ENCODE results near the gene HYAL3.

The HYAL3 gene

GRCh38 chr3:50331364-50331907 lies 32.2 kb upstream of the HYAL3 start:
- H4K20me1 ChIP-seq (ENCODE audit: low read depth, low read length) = no peaks in the 10 kb centered on the region; the same call in 1 of the 2 replicates
- TF ChIP-seq EZH2phosphoT487 (conservative IDR thresholded peaks at IDR 0.05; ENCODE audit: low read length) = no peak
- TF ChIP-seq, protein P1, sequence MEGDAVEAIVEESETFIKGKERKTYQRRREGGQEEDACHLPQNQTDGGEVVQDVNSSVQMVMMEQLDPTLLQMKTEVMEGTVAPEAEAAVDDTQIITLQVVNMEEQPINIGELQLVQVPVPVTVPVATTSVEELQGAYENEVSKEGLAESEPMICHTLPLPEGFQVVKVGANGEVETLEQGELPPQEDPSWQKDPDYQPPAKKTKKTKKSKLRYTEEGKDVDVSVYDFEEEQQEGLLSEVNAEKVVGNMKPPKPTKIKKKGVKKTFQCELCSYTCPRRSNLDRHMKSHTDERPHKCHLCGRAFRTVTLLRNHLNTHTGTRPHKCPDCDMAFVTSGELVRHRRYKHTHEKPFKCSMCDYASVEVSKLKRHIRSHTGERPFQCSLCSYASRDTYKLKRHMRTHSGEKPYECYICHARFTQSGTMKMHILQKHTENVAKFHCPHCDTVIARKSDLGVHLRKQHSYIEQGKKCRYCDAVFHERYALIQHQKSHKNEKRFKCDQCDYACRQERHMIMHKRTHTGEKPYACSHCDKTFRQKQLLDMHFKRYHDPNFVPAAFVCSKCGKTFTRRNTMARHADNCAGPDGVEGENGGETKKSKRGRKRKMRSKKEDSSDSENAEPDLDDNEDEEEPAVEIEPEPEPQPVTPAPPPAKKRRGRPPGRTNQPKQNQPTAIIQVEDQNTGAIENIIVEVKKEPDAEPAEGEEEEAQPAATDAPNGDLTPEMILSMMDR (IDR thresholded peaks at IDR 0.05; ENCODE audit: insufficient read depth, low read length, poor library complexity, severe bottlenecking) = no peak
- H3K9me3 ChIP-seq (ENCODE audit: insufficient read depth, low read length) = no peaks in the 10 kb centered on the region
- no peak overlapping the region for H3K4me2 ChIP-seq (ENCODE audit: low read depth, low read length, poor library complexity, severe bottlenecking)
- H3K9me2 ChIP-seq (replicated peaks; ENCODE audit: insufficient read depth, low read length) = no peaks in the 10 kb centered on the region
- H3K36me3 ChIP-seq (ENCODE audit: low read length) = peaks cover 6% of the 10 kb centered on the region; the same call in 1 of the 2 replicates
- no peak overlapping the region for H2AFZ ChIP-seq (ENCODE audit: low read depth, low read length, severe bottlenecking)
- H3K27ac ChIP-seq (ENCODE audit: low read depth, low read length) = no peak overlapping the region
- H3F3A ChIP-seq (ENCODE audit: insufficient read depth) = peaks cover 12% of the 10 kb centered on the region
- H3K9ac ChIP-seq (ENCODE audit: low read length) = no peak overlapping the region
- no peak overlapping the region for H3K4me3 ChIP-seq (ENCODE audit: insufficient read depth, low read length, poor library complexity, severe bottlenecking)
- H3K27me3 ChIP-seq (ENCODE audit: low read length) = no peaks in the 10 kb centered on the region
- peaks cover 48% of the 10 kb centered on the region for H3K79me2 ChIP-seq (ENCODE audit: insufficient read depth, low read length)

- peaks cover 36% of the 10 kb centered on the region for H3K79me2 ChIP-seq (ENCODE audit: insufficient read depth, low read length)
- H3K4me2 ChIP-seq (ENCODE audit: low read depth, low read length, poor library complexity, severe bottlenecking) = no peak overlapping the region
- H3F3A ChIP-seq (ENCODE audit: insufficient read depth) = peaks cover 12% of the 10 kb centered on the region
- H3K27me3 ChIP-seq (ENCODE audit: low read length) = no peaks in the 10 kb centered on the region
- no peak overlapping the region for H2AFZ ChIP-seq (ENCODE audit: low read depth, low read length, severe bottlenecking)
- no peaks in the 10 kb centered on the region for H4K20me1 ChIP-seq (ENCODE audit: low read depth, low read length)
- H3K27ac ChIP-seq (ENCODE audit: low read depth, low read length) = no peak overlapping the region
- H3K4me3 ChIP-seq (ENCODE audit: insufficient read depth, low read length, poor library complexity, severe bottlenecking) = no peak overlapping the region
- no peaks in the 10 kb centered on the region for H3K9me3 ChIP-seq (ENCODE audit: insufficient read depth, low read length)
- no peak for TF ChIP-seq EZH2phosphoT487 (conservative IDR thresholded peaks at IDR 0.05; ENCODE audit: low read length)
- TF ChIP-seq, protein P1 (IDR thresholded peaks at IDR 0.05; ENCODE audit: insufficient read depth, low read length, poor library complexity, severe bottlenecking) = no peak
- H3K9ac ChIP-seq (ENCODE audit: low read length) = no peak overlapping the region
- H3K36me3 ChIP-seq (ENCODE audit: low read length) = peaks cover 6% of the 10 kb centered on the region; the same call in 1 of the 2 replicates
- no peaks in the 10 kb centered on the region for H3K9me2 ChIP-seq (replicated peaks; ENCODE audit: insufficient read depth, low read length)
Measured at GRCh38 chr3:50330330-50330729, 31.1 kb upstream of the HYAL3 start.

DNA sequence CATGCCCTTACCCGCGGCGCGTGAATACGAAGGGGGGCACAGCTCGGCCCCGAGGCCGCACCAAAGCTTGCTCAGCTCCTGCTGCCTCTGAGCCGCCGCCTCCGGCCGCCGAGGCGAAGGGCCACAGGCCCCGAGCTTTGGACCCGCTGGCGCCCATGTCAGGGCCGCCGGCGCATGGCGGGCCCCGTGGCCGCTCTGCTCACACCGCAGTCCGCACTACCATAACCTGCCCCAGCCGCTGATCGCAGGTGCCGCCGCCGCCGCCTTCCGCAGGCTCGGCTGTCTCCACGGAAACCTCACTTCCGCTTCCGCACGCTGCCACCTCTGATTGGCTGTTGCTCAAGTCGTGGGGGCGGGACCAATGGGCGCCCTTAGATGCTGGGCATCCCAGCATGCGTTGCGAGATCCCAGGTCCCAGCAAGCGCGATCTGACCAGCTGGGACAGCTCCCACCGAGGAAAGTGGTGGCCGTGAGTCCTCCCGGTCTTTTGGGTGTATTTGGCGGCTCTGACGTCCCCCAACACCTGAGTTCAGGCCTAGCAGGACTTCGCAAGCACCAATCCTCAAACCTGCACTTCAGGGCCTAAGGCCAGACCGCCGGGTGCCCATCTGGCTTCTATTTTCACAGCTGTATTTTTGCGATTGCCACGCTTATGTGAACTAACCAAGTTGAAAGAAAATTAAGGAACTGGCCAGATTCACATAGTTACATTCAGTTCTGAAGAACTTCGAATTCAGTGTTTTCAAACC lies 28.9 kb upstream of the HYAL3 start, which contains the start of gene TUSC2:
Gene TUSC2, minus strand, starts transcription at position 281 of the 749 bp plus-strand sequence. Its CDS starts 124 bp downstream, at position 157.
- H2AFZ ChIP-seq (ENCODE audit: low read depth, low read length, severe bottlenecking) = peak within 1 kb of the TSS; percentile 17

More for the DNA sequence above, 28.9 kb upstream of the HYAL3 start, which contains the start of gene TUSC2:
- no peaks in the 10 kb centered on the region for H3K27me3 ChIP-seq (ENCODE audit: low read length)
- no peaks in the 10 kb centered on the region for H4K20me1 ChIP-seq (ENCODE audit: low read depth, low read length)
- H3K79me2 ChIP-seq (ENCODE audit: insufficient read depth, low read length) = peaks cover 15% of the 10 kb centered on the region
- peak within 1 kb of the TSS; percentile 33 for H3K27ac ChIP-seq (ENCODE audit: low read depth, low read length)
- TF ChIP-seq, protein P1 (IDR thresholded peaks at IDR 0.05; ENCODE audit: insufficient read depth, low read length, poor library complexity, severe bottlenecking) = no peak
- TF ChIP-seq EZH2phosphoT487 (conservative IDR thresholded peaks at IDR 0.05; ENCODE audit: low read length) = no peak
- H3K4me2 ChIP-seq (ENCODE audit: low read depth, low read length, poor library complexity, severe bottlenecking) = peak within 1 kb of the TSS; percentile 70
- no peaks in the 10 kb centered on the region for H3K9me2 ChIP-seq (replicated peaks; ENCODE audit: insufficient read depth, low read length)
- peaks cover 12% of the 10 kb centered on the region for H3F3A ChIP-seq (ENCODE audit: insufficient read depth)
- H3K9me3 ChIP-seq (ENCODE audit: insufficient read depth, low read length) = no peaks in the 10 kb centered on the region
- peaks cover 6% of the 10 kb centered on the region; the same call in 1 of the 2 replicates for H3K36me3 ChIP-seq (ENCODE audit: low read length)
- peak within 1 kb of the TSS; percentile 91 for H3K9ac ChIP-seq (ENCODE audit: low read length)
- H3K4me3 ChIP-seq (ENCODE audit: insufficient read depth, low read length, poor library complexity, severe bottlenecking) = peak within 1 kb of the TSS; percentile 86
